PC-3 (cell line): ENCODE data around the gene OTX1. TPM values are rescaled to one million over a fixed set of nuclear protein-coding genes. Genes with fewer than 3 reads are reported as not detected.

ENCODE experiments used
- ATAC-seq: fragments of 200-7000 bp; cut with Tn5 transposase; 2 replicates; pipeline ENCODE4 v1.9.1; 2020; ENCODE audit warnings: mild to moderate bottlenecking, moderate library complexity
- Bru-seq: library from RNA; stranded (reverse); fragments of 400-500 nt; gene quantifications from one replicate; lab custom pipeline; 2021; lab: Mats Ljungman, UMichigan
- BruChase-seq, 2 experiments: library from RNA; stranded (reverse); fragments of 400-500 nt; gene quantifications; one replicate each; lab custom pipeline; 2021; lab: Mats Ljungman, UMichigan
- BruUV-seq: library from RNA; stranded (reverse); fragments of 400-500 nt; replicated peaks from 2 replicates; lab custom pipeline; 2021; lab: Mats Ljungman, UMichigan
- CTCF ChIA-PET: fragments of 300-600 bp; sonication (Branson Sonifier 250); formaldehyde crosslinking; loops from one replicate; lab custom pipeline; 2022; ENCODE audit warnings: antibody characterized with exemption; lab: Charles Lee
- POLR2A ChIA-PET: fragments of 300-600 bp; sonication (Branson Sonifier 250); formaldehyde crosslinking; loops from one replicate; lab custom pipeline; 2022; ENCODE audit warnings: antibody characterized with exemption; ENCODE audit not compliant: unreplicated experiment; lab: Charles Lee
- DNase-seq: peaks from one replicate; pipeline ENCODE4 v3.0.0-alpha.2; 2015
- H2AFZ ChIP-seq: fragments of 300-600 bp; sonication (generic); 2 replicates; pipeline ENCODE4 v1.6.0; 2016; ENCODE audit warnings: antibody characterized with exemption, low read length
- H3F3A ChIP-seq: fragments of 300-600 bp; sonication (generic); one replicate; pipeline ENCODE4 v1.6.0; 2017; ENCODE audit warnings: antibody characterized with exemption, low read length, control low read depth, mild to moderate bottlenecking; ENCODE audit not compliant: unreplicated experiment
- H3K27ac ChIP-seq: fragments of 300-600 bp; sonication (generic); 2 replicates; pipeline ENCODE4 v1.5.1; 2016; ENCODE audit warnings: mild to moderate bottlenecking, low read length
- H3K27me3 ChIP-seq: fragments of 300-600 bp; sonication (generic); 2 replicates; pipeline ENCODE4 v1.6.1; 2016; ENCODE audit warnings: low read length, mixed read lengths
- H3K36me3 ChIP-seq: fragments of 300-600 bp; sonication (generic); 2 replicates; pipeline ENCODE4 v1.6.1; 2016; ENCODE audit warnings: low read depth, mixed run types, low read length, mixed read lengths
- H3K4me1 ChIP-seq: fragments of 300-600 bp; sonication (generic); 2 replicates; pipeline ENCODE4 v1.5.1; 2016; ENCODE audit warnings: low read length; ENCODE audit not compliant: insufficient read depth
- H3K4me2 ChIP-seq: fragments of 300-600 bp; sonication (generic); 2 replicates; pipeline ENCODE4 v1.6.0; 2016; ENCODE audit warnings: low read length
- H3K4me3 ChIP-seq: fragments of 300-600 bp; sonication (generic); 2 replicates; pipeline ENCODE4 v1.5.1; 2016; ENCODE audit warnings: mild to moderate bottlenecking, low read length, mixed read lengths
- H3K79me2 ChIP-seq: fragments of 300-600 bp; sonication (generic); 2 replicates; pipeline ENCODE4 v1.6.1; 2017; ENCODE audit warnings: low read length, mixed read lengths
- H3K9ac ChIP-seq: fragments of 300-600 bp; sonication (generic); 2 replicates; pipeline ENCODE4 v1.6.0; 2016; ENCODE audit warnings: mild to moderate bottlenecking, low read length
- H3K9me2 ChIP-seq: fragments of 300-600 bp; sonication (generic); replicated peaks from 2 replicates; pipeline ENCODE4 v1.6.1; 2016; ENCODE audit warnings: mixed run types, low read length, mixed read lengths
- H3K9me3 ChIP-seq: fragments of 300-600 bp; sonication (generic); 2 replicates; pipeline ENCODE4 v1.6.1; 2016; ENCODE audit warnings: low read length, mixed read lengths
- H4K20me1 ChIP-seq: fragments of 300-600 bp; sonication (generic); 2 replicates; pipeline ENCODE4 v1.6.1; 2016; ENCODE audit warnings: low read length, mixed read lengths
- CTCF ChIP-seq: fragments of 300-600 bp; sonication (generic); conservative IDR thresholded peaks from 2 replicates; pipeline ENCODE4 v1.5.1; 2017; ENCODE audit warnings: antibody characterized with exemption, low read depth, mild to moderate bottlenecking, low read length
- EZH2 ChIP-seq: fragments of 300-600 bp; sonication (generic); IDR thresholded peaks from one replicate; pipeline ENCODE4 v1.6.1; 2017; ENCODE audit warnings: antibody characterized with exemption, mild to moderate bottlenecking, low read length; ENCODE audit not compliant: unreplicated experiment
- EZH2phosphoT487 ChIP-seq: fragments of 300-600 bp; sonication (generic); IDR thresholded peaks from 2 replicates; pipeline ENCODE4 v1.6.1; 2018; ENCODE audit warnings: mild to moderate bottlenecking, antibody characterized with exemption, low read length, borderline replicate concordance
- intact Hi-C: fragments of 100-400 bp; cut with micrococcal nuclease; formaldehyde crosslinking; loops from 2 replicates; pipeline ENCODE4 v1.9.0; 2023
- long read RNA-seq: library from polyadenylated mRNA; unstranded; transcript quantifications from one replicate; pipeline ENCODE4 v2.0.0, GENCODE V29; 2021; ENCODE audit not compliant: unreplicated experiment
- total RNA-seq: library from RNA; depleted of rRNA; stranded (reverse); fragments of >200 nt; gene quantifications from 2 replicates; pipeline ENCODE4 v1.2.3, GENCODE V29; 2014; rRNA removed

Gene OTX1
- 2.3 and 2.9 TPM in 2 replicates for total RNA-seq
- percentile 52 among the genes with signal in this experiment for Bru-seq, nascent RNA
- percentile 45 among the genes with signal in this experiment for BruChase-seq, experiment 1, labeled RNA remaining after a 6-hour chase
- BruChase-seq, experiment 2, labeled RNA remaining after a 2-hour chase: percentile 53 among the genes with signal in this experiment
- long read RNA-seq, partial matches to known transcripts: 13 of 13 reads
- long read RNA-seq, other reads (novel, unspliced or antisense): 0 of 13 reads

GRCh38 chr2:63050334-63051041 lies at the start of gene OTX1:
Gene OTX1 (plus strand): TSS chr2:63050830. CDS start chr2:63052991, 2,161 bp downstream.
- DNase-seq (peak; percentile 87), ATAC-seq (peak; percentile 87)
- Histone ChIP-seq H2AFZ (peak within 1 kb of the TSS; percentile 99), H3K4me3 (peak within 1 kb of the TSS; percentile 99), H3K9me2 (no peaks in the 10 kb centered on the region), H3K79me2 (peaks cover 13% of the 10 kb centered on the region), H3K27me3 (no peaks in the 10 kb centered on the region), H3K4me2 (peak within 1 kb of the TSS; percentile 99), H3K9me3 (no peaks in the 10 kb centered on the region), H3K4me1 (peaks cover 11% of the 10 kb centered on the region; the same call in 1 of the 2 replicates), H4K20me1 (no peaks in the 10 kb centered on the region), H3K36me3 (no peaks in the 10 kb centered on the region), H3F3A (no peaks in the 10 kb centered on the region), H3K27ac (peak within 1 kb of the TSS; percentile 49), H3K9ac (peak within 1 kb of the TSS; percentile 85)
- no peak for TF ChIP-seq EZH2
- TF ChIP-seq CTCF: no peak
- ChIA-PET CTCF (interaction anchor here (1.1 kb wide), 1 partner anchor 375 kb away, joined by 4 read pairs; no protein-coding TSS in a partner anchor), POLR2A (interaction anchor here (0.6 to 0.7 kb wide), 2 partner anchors 353 to 466 kb away, joined by 3 to 5 read pairs; no protein-coding TSS in a partner anchor)
- intact Hi-C loops: no loop called here
- BruUV-seq: no TSS peak

GRCh38 chr2:63001576-63001975 lies 49.1 kb upstream of the OTX1 start:
- TF ChIP-seq EZH2 (no peak), CTCF (no peak), EZH2phosphoT487 (no peak)
- Histone ChIP-seq H3K4me1 (peaks cover 19% of the 10 kb centered on the region), H4K20me1 (no peaks in the 10 kb centered on the region), H3K4me2 (no peak overlapping the region), H3K27me3 (no peaks in the 10 kb centered on the region), H3F3A (no peaks in the 10 kb centered on the region), H3K36me3 (no peaks in the 10 kb centered on the region), H3K79me2 (no peaks in the 10 kb centered on the region), H3K9me3 (no peaks in the 10 kb centered on the region), H3K9me2 (no peaks in the 10 kb centered on the region), H2AFZ (no peak overlapping the region), H3K4me3 (no peak overlapping the region), H3K9ac (no peak overlapping the region), H3K27ac (no peak overlapping the region)
- DNase-seq: no peak
- ChIA-PET CTCF (no interaction called here), POLR2A (no interaction called here)
- intact Hi-C loops: no loop called here
- BruUV-seq: no TSS peak
- ATAC-seq: no peak
